HG03571 (cell line): ENCODE results near the gene PTK6.
"Not testable (repeated sequence)": the region's sequence is repeated elsewhere in the genome, so short reads cannot be mapped to it uniquely, and the experiment has no call there.

ENCODE experiments used
- ATAC-seq: cut with Tn5 transposase; IDR thresholded peaks from one replicate; pipeline ENCODE4 v1.9.1; 2021; ENCODE audit not compliant: unreplicated experiment

Gene PTK6

DNA sequence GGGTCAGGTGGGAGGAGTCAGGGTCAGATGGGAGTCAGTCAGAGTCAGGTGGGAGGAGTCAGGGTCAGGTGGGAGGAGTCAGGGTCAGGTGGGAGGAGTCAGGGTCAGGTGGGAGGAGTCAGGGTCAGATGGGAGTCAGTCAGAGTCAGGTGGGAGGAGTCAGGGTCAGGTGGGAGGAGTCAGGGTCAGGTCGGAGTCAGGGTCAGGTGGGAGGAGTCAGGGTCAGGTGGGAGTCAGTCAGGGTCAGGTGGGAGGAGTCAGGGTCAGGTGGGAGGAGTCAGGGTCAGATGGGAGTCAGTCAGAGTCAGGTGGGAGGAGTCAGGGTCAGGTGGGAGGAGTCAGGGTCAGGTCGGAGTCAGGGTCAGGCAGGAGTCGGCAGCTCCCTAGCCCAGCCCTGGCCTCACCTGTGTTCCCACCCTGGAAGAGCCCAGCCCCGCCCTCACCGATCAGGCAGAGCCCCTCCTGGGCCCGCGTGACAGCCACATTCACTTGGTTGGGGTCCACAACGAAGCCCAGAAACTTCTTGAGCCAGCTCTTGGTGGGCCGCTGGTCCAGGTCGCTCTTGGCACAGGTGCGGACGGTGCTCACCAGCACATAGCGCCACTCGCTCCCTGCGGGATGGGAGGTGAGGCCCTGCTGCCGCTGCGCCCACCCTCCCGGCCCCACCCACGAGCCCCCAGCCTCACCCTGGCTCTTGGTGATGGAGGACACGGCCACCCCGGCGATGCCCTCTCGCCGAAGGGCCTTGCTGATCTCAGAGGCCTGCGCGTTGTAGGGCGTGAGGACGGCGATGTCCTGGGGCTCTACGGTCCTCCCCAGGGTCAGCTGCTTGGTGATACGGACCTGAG, 22.5 kb upstream of the PTK6 start:
- ATAC-seq = not testable (repeated sequence)

DNA sequence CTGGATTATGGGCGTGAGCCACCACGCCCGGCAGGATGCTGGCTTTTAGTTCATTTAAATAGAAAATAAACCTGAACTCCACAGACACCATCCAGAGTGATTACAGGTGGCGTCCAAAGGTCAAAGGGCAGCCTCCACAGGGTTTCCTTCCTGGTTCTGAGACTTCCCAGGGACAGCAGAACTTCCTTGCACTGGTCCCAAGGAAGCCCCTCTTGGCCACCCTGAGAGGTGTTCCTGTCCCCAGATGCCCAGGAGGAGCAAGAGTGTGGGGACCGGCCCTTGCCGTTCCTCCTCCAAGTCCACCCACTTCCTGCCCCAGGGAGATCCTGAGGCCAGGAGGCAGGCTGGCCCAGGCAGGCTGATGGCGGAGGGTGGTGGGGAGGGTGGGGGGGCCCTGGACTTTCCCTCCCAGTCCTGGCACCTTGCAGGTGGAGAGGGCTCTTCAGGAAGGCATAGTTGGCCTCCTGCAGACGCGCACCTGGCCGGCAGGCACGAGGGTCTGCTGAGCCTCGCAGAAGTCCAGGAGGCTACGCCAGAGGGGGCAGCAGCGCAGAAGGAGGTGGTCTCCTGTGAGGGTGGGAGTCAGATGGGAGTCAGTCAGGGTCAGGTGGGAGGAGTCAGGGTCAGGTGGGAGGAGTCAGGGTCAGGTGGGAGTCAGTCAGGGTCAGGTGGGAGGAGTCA, 21.8 kb upstream of the PTK6 start:
- no peak for ATAC-seq

DNA sequence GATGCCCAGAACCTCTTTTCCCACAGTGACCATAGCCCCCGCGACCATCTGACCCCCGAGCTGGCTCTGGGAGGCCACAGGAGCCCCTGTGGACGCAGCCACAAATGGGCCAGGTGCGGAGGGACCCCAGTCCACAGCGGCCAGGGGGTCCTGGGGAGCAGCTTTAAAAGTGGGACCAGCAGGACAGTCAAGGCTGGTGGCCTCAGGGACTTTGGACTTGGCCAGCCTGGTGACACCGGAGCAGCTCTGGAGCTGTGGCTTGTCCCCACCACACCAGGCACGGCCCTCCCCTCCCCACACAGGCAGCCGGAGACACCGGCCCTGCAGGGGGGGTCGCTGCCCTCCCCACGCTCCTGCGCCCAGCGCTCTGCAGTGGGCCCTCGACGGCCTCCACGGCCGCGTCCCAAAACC, 20.3 kb upstream of the PTK6 start:
- ATAC-seq = no peak

DNA sequence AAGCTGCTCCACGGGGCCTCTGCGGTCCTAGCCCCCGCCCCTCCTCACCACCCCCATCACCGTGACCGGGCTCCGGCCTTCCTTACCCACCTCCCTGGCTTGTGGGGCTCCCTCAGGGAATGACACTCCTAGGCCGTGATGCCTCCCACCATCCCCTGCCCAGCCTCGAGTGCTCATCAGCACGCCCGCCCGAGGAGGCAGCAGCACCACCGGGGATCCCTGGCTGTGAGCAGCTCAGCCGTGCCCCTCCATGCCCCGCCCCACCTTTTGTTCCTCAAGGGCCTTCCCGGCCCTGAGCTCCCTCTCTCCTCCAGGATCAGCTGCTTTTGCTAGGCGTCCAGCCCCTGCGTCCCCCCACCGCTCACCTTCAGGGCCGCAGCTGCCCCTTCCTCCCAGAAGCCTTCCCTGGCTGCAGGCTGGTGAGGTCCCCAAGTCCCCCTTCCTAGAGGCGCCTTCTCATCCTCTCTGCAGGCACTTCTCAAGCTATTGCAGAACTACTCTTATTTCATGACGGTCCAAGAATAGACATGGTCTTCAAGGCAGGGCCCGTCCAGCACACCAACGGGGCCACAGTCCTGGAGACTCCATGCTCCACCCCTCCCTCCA, 19.8 kb upstream of the PTK6 start:
- no peak for ATAC-seq

DNA sequence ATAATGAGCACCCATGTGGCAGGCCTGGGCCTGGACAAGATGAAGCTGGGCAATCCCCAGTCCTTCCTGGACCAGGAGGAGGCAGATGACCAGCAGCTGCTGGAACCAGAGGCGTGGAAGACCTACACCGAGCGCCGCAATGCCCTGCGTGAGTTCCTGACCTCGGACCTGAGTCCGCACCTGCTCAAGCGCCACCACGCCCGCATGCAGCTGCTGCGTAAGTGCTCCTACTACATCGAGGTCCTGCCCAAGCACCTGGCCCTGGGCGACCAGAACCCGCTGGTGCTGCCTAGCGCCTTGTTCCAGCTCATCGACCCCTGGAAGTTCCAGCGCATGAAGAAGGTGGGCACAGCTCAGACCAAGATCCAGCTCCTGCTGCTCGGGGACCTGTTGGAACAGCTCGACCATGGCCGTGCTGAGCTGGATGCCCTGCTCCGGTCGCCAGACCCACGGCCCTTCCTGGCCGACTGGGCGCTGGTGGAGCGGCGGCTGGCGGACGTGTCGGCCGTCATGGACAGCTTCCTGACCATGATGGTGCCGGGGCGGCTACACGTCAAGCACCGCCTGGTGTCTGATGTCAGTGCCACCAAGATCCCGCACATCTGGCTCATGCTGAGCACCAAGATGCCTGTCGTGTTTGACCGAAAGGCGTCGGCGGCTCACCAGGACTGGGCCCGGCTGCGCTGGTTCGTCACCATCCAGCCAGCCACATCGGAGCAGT, 18.6 kb upstream of the PTK6 start:
- no peak for ATAC-seq

DNA sequence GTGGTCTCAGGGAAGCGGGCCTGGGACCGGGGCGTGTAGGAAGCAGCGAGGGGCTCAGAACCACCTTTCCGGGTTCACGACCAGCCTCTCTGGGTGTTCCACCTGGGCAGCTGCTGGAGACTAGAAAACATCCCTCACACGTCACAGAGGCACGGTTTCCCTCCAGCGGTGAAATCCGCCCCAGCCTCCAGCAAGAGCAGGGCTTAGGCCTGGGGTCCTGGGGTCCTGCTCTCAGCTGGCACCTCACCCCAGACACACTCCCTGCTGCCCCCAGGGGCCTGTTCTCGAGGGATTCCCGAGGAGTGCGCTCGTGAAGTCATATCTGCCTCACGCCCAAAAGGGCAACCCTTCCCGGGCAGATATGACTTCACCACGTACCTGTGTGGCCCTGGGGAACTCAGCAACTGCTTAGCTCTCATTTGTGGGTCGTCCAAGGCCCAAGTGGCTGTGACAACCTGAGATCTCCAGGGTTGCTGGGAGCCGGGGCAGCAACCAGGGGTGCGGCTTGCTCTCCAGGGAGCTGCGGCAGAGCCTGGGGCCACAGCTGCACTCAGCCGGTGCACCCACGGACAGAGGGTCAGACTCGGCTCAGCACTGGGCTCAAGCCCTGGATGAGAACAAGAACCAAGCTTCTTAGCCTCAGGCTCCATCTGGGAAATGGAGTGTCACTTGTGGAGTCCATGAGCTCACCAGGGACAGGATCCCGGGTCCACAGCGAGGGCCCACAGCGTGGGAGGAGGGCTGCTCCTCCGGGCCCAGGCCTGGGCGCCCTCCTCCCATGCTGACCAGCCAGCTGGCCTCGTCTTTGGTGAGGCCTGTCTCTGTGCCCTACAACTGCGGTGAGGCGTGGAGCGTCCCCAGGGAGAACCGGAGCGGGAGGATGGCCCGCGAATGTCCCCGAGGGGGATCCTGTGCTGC, 17.4 kb upstream of the PTK6 start:
- ATAC-seq = no peak

DNA sequence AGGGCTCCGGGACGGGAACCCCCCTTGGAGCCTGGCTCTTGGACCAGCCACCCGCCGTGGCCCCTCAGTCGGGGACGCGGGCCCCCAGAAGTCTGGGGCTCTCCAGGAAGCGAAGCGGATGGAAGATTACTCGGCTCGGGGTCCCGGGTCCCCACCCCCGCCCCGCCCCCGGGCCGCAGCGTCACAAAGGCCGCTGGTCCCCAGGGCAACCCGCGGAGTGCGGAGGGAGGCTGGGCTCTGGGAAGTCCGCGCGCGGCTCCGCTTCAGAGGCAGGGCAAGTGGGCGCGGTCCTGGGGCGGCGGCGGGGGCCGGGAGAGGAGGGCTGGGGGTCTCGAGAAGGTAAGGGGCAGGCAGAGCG, 16.7 kb upstream of the PTK6 start, which contains the start of gene FNDC11:
TSS of gene FNDC11 (plus strand) at position 227 of the 358 bp plus-strand sequence. CDS start 1,505 bp downstream, outside the sequence.
- peak; percentile 25 for ATAC-seq

DNA sequence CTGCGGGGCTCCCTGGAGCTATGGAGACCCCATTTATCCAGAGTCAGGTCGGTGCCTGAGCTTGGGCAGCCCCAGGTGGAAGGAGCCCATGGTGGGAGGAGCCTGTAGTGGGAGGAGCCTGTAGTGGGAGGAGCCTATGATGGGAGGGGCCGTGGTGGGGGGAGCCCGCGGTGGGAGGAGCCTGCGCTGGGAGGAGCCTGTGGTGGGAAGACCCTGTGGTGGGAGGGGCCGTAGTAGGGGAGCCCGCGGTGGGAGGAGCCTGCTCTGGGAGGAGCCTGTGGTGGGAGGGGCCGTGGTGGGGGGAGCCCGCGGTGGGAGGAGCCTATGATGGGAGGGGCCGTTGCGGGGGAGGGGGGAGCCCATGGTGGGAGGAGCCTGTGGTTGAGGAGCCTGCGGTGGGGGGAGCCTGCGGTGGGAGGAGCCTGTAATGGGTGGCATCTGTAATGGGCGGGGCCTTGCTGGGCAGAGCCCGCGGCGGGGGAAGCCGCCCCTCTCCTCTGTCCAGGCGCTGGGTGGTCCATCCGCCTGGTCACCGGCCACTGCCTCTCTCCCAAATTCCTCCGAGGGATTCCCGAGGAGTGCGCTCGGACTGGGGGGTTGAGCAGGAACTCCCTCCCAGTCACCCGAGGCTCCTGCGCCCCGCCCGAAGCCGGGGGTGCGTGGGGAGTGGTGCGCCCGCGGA, 16.2 kb upstream of the PTK6 start:
- ATAC-seq = peak; percentile 34

DNA sequence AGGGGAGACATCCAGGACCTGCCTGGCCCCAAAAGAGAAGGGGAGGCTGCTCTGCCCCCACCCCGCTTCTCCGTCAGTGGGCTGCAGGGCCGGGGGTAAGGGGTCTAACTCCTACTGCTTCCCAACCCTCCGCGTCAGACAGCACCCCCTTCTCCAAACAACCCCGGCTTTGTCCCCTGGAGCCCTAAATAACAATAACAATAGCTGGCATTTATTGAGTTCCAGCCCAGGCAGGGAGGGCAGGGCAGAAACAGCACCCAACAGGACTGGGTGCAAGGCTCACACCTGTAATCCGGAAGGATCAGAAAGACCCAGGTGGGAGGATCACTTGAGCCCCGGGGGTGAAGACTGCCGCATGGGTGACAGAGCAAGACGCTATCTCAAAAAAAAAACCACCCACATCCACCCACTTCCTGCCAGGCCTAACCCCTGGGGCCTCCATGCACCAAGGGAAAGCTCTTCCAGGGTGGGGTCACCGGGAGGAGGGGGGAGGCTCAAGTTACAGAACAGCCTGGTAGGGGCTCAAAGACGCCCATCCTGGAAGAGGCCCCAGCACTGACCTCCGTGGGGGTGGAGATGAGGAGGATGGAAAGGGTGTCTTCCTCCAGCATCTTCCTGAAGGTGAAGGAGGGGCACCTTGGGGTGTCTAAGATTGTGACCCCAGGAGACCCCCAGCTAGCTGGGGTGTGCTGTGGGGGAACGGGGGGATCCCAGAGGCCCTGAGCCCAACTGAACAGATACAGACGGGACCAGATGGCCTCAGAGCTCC, 15.5 kb upstream of the PTK6 start:
- ATAC-seq = peak; percentile 42

DNA sequence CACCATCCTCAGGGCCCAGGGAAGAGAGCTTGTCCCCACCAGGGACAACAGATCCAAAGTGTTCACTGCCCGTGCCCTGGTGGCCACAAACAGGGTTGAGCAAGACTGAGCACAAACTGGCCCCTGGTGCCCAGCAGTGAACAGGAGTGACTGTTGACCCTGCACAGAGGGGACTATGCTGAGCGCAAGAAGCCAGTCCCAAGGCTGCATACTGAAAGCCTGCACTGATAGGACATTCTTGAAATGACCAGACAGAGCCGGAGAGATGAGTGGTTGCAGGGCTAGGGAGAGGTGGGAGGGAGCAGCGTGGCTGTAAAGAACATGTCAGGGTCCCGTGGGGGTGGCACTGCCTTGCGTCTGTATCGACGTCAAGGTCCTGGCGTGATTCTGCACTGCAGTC, 13.9 kb upstream of the PTK6 start:
- ATAC-seq = no peak

DNA sequence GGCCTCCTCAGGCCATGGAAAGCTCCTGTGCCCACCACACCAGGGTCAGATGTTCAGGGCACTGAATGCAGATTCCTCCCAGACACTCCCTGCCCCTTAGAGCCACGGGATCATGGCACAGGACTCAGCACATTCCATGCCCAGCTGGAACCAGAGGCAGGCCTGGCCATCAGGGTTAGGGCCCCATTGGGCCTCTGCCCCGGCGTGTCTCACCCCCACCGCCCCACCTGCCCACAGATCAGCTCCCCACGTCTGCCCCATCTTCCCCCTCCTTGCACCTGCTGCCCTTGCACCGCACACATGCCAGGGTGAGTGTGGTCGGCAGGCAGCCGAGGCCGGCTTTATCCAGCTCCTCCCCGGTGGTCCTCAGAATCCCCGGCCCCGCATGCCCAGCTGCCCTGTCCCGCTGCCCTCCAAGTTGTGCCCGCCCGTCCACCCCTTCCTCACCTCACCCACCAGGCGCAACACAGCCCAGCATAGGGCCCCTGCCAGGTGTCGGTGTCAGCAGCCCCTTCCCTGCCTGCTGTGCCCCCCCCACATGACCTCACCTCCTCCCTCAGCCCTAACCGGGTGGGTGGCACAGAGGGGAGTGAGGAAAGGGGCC, 12.6 kb upstream of the PTK6 start:
- ATAC-seq = no peak

DNA sequence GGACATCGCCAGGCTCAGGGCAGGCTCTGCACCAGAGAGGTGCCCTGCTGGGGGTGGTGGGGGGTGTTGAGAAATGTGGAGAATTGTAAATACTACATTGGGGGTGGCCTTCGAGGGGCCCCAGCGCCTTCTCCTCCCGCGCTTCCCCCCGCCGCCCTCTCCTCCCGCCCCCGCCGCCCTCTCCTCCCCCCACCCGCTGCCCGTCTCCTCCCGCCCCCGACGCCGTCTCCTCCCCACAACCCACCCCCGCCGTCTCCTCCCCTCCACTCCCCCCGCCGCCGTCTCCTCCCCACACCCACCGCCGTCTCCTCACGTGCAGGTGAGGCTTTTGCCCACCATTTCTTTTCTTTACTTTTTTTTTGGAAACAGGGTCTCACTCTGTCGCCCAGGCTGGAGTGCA, 11.8 kb upstream of the PTK6 start:
- ATAC-seq = no peak

DNA sequence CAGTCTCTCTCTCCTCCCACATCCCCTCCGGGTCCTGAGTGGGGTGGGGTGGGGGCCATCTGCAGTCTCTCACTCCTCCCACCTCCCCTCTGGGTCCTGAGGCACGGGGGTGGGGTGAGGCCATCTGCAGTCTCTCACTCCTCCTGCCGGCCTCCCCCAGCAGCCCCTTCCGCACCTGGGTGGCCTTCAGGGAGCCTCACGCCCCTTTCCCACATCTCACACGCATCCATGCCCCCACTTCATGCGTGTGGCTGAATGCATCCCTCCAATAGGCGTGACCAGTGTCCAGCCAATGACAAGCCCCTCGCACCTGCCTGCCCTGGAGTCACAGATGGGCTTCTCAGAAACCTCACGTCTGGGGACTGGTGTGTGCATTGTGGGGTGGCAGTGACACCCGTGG, 11.4 kb upstream of the PTK6 start:
- ATAC-seq = no peak

DNA sequence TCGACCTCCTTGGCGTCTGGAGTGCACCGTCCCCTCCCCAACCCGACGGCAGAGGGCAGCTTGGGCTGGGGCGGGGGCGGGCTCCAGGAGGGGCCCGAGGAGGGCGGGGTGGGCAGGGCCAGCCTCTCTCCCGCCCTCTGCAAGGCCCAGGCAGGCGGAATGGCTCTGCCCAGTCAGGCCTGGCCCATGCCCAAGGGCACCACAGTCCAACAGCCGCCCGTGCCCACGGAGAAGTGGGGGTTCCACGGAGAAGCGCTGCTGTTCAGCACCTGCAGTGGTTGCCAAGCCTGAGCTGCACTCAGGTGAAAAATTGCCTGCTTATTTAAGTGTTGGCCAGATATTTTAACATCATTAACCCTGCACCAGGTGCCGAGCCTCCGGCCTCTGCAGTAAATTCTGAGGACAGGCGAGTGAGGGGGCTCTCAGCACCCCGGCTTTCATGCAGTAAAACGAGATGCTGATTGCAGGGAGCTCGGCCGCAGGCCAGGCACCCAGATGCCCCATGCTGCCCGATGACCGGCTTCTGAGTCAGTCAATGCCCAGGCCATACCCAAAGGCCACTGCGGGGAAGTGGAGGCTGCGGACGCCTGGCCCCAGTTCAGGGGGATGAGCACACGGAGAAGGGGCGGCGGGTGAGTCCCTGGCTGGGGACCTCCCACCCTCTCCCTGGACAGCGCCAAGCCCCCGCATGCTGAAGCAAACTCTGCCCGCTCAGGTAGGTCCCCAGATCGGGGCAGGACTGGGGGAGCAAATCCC, 10.7 kb upstream of the PTK6 start, which contains the start of gene SRMS:
TSS of gene SRMS (minus strand) at position 25 of the 756 bp plus-strand sequence. CDS start 286 bp downstream, outside the sequence.
- ATAC-seq = no peak

DNA sequence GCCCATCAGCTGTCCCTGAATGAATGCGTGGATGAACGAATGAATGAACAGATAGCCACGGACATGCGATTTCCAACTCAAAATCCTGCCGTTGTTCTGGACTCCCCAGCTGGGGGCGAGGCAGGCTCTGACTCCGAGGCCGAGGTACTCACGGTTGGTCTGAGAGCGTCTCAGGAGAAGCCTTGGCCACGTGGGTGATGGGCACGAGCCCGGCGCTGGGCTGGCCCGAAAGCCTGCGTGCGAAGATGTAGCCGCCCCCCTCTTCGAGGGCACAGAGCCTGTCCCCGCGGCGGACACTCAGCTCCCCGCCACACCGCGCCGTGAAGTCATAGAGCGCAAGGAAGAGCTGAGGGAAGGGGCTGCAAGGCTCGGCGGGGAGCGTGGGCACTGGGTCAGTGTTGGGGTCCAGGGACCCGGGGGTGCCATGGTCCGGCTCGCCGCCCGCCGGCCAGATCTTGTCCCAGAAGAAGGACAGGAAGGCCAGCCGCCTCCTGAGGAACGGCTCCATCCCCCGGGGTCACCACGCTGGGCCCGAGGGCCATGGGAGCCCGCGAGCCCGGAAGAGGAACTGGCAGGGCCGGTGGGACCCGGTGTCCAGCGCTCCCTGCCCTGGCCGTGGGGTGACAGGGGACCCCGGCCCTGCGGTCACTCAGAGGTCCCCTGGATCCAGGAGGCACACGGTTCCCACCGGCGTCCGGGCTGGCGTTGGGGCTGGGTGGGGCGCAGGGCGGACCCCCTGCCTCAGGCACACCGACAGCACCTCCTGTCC, 10.0 kb upstream of the PTK6 start:
- ATAC-seq = no peak

DNA sequence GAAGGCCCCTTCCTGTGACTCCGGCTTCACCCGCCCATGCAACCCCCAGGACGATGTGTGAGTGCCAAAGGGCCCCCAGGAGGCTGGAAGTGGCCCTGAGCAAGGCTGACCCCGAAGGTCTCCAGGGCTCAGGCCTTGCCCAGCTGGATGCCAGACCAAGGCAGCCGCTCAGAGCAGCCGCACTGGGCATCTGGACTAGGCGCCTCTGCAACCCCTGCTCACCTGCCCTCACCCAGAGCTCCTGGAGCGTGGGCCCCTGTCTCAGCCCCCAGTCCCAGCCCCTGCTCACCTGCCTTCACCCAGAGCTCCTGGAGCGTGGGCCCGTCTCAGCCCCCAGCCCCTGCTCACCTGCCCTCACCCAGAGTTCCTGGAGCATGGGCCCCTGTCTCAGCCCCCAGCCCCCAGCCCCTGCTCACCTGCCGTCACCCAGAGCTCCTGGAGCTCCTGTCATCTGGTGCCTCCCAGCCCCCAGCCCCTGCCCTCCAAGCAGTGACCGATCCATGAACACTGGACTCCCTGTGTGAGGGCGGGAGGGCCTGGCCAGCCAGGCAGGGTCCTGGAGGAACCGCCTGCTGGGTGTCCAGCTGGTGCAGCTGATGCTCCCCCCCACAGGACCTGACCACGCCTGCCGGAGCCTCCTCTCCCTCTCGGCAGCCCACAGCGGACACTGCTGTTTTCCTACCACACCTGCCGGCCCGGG, 9.2 kb upstream of the PTK6 start:
- ATAC-seq = no peak
